ENCODE results near the gene CALHM4.

CALHM4 gene

DNA sequence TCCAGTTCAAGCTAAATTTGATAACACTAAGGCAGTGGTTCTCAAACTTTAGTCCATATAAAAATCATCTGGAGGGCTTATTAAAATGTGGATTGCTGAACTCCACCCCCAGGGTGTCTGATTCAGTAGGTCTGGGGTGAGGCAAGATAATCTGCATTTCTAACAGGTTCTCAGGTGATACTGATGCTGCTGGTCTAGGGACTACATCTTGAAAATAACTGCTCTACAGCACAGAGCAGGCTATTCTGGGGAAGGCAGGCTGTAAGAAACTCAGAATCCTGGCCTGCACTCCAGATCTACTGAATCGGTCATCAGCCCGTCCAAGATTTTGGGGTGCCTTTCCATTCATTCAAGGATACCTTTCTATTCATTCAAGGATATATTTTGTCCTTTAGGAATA is 30.7 kb upstream of the CALHM4 start:
- no peak for DNase-seq (ENCODE audit: low read depth in 1 of 2, low spot score in 1 of 2)
- TF ChIP-seq CTCF (IDR thresholded peaks at IDR 0.05; ENCODE audit: insufficient read depth, low read length): no peak
- TF ChIP-seq REST (IDR thresholded peaks at IDR 0.05; ENCODE audit: insufficient replicate concordance, low read depth): no peak
- Histone ChIP-seq H3K27me3 (ENCODE audit: insufficient read depth, poor library complexity, severe bottlenecking) (no peaks in the 10 kb centered on the region), H3K27ac (replicated peaks) (no peak overlapping the region), H3K4me3 (replicated peaks; ENCODE audit: insufficient read depth, low read length) (no peak overlapping the region)

DNA sequence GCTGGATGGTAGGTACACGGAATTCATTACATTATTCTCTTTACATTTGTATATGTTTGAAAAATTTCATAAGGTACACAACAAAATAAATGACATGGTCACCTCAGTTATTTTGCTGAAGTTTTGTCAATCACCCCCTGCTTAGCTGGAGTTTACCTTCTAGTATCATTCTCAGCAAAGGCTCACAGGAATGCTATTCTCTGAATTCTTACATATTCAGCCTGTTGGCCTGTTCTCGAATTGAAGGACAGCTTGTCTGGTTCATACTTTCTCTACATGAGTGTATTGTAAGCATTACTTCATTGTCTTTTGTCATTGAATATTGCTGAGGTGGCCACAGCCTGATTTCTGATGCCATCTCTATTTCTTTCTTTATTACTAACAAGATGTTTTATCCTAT is 29.3 kb upstream of the CALHM4 start:
- Histone ChIP-seq H3K27ac (replicated peaks) (no peak overlapping the region), H3K27me3 (ENCODE audit: insufficient read depth, poor library complexity, severe bottlenecking) (no peaks in the 10 kb centered on the region), H3K4me3 (replicated peaks; ENCODE audit: insufficient read depth, low read length) (no peak overlapping the region)
- DNase-seq (ENCODE audit: low read depth in 1 of 2, low spot score in 1 of 2): no peak
- no peak for TF ChIP-seq POLR2AphosphoS5 (IDR thresholded peaks at IDR 0.05; ENCODE audit: low read depth)
- TF ChIP-seq SPI1 (IDR thresholded peaks at IDR 0.05; ENCODE audit: borderline replicate concordance, low read depth): no peak
- no peak for TF ChIP-seq GABPA (IDR thresholded peaks at IDR 0.05; ENCODE audit: low read depth)
- no peak for TF ChIP-seq REST (IDR thresholded peaks at IDR 0.05; ENCODE audit: insufficient replicate concordance, low read depth)
- no peak for TF ChIP-seq CTCF (IDR thresholded peaks at IDR 0.05; ENCODE audit: insufficient read depth, low read length)

DNA sequence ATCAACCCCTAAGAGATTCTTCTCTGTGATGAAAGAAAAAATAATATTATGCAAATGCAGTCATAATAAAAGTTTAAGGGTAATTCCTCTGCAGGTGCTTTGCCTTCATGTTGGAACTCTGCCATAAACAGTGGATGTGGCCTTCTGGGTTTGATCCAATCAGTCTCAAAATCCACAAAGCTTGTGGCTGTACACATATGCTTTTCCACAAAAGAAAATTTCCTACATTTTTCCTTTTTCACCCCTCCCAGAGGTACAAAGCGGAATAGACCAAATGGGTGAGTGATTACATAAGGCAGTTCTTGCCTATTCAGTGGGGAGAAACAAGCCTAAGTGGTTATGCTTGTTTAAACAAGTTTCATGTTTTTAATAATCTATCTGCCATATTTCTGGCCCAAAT is 25.4 kb upstream of the CALHM4 start:
- no peak for TF ChIP-seq POLR2AphosphoS5 (IDR thresholded peaks at IDR 0.05; ENCODE audit: low read depth)
- TF ChIP-seq GABPA (IDR thresholded peaks at IDR 0.05; ENCODE audit: low read depth): no peak
- no peak for TF ChIP-seq REST (IDR thresholded peaks at IDR 0.05; ENCODE audit: insufficient replicate concordance, low read depth)
- no peak for TF ChIP-seq CTCF (IDR thresholded peaks at IDR 0.05; ENCODE audit: insufficient read depth, low read length)
- no peak for TF ChIP-seq SPI1 (IDR thresholded peaks at IDR 0.05; ENCODE audit: borderline replicate concordance, low read depth)
- H3K4me3 ChIP-seq (replicated peaks; ENCODE audit: insufficient read depth, low read length): no peak overlapping the region
- H3K27me3 ChIP-seq (ENCODE audit: insufficient read depth, poor library complexity, severe bottlenecking): no peaks in the 10 kb centered on the region
- H3K27ac ChIP-seq (replicated peaks): no peak overlapping the region
- DNase-seq (ENCODE audit: low read depth in 1 of 2, low spot score in 1 of 2): no peak
